ENCODE data around the gene ABHD14A.
A peak's percentile ranks its signal among the peaks of the same experiment; 100 is the strongest.
"Not testable (repeated sequence)": the region's sequence is repeated elsewhere in the genome, so short reads cannot be mapped to it uniquely, and the experiment has no call there.

The ABHD14A gene

DNA sequence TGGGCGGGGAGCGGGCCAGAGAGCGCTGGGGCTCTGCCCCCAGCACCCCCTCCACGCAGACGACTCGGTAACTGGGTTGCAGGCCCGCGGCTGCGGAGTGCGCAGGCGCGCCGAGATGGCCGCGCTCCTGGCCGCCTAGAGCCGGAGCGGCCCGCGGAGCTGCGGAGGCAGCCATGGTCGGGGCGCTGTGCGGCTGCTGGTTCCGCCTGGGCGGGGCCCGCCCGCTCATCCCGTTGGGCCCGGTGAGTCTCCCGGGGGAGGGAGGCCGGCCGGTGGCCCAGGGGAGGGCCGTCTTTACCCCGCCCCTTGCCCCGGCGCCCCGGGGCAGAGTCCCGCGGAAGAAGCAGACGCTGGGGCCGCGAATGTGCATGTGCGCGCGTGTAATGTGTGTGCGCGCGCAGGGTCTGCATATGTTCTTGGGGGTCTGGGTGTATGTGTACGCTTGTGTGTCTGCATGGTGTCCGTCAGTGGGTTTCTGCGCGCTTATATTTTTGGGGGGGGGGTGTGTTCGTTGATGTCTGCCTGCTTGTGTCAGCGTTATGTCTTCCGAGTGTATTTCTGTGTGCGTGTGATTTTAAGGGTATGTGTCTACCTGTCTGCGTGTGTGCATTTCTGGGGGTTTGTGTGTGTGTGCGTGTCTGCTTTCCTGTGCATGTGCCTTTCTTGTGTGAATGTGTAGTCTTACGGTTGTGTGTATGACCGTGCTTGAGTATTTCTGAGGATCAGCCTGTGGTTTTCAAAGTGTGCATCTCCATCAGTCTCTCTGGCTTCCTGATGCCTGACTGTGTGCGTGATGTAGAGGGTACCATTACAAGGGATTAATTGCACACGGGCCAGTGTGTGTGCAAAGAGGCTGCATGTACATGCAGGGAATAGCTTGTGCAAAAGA, at the start of gene ABHD14A:
Gene ABHD14A, plus strand, starts transcription at position 102 of the 889 bp plus-strand sequence. Its CDS starts 72 bp downstream, at position 174.
- DNase-seq (ENCODE audit: low spot score): peak; percentile 91

DNA sequence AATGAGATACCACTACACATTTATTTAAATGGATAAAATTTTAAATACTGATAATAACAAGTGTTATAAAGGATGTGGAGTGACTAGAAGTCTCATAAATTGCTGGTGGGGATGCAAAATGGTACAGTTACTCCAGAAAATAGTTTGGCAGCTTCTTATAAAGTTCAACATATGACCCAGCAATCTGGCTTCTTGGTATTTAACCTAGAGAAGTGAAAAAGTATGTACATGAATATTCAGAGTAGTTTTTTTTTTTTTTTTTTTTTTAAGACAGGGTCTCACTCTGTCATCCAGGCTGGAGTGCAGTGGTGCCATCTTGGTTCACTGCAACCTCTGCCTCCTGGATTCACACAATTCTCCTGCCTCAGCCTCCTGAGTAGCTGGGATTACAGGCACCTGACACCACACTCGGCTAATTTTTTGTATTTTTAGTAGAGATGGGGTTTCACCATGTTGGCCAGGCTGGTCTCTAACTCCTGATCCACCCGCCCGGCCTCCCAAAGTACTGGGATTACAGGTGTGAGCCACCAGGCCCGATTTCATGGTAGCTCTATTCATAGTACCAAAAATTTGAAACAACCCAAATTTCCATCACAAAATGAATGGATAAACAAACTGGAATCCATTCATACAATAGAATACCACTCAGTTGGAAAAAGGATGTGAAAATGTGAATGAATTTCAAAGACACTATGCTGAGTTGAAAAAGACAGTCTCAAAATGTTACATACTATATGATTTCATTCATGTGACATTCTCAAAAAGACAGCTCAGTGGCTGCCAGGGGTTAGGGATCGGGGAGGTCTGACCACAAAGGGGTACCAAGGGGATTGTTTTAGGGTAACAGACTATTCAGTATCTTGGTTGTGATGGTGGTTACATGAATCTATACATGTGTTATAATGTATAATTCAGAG, 47.5 kb upstream of the ABHD14A start:
- no peak for DNase-seq (ENCODE audit: low spot score)

DNA sequence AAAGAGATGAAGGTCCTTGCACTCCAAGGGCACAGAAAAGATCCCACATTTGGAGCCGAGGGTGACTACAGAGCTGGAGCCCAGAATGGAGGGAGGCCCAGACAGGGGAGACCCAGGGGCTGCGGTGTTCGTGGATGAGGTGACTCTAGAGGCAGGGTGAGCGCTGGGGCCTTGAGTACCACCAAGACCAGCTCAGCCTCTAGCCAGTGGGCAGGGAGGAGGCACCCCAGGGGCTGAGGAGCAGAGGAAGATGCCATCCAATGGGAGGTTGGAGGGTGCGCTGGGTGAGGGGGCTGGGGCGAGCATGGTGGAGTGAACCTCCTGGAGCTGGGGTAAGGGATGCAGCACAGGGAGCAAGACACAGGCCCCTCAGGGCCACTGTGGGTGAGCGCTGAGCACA, 46.4 kb upstream of the ABHD14A start:
- DNase-seq (ENCODE audit: low spot score): no peak

DNA sequence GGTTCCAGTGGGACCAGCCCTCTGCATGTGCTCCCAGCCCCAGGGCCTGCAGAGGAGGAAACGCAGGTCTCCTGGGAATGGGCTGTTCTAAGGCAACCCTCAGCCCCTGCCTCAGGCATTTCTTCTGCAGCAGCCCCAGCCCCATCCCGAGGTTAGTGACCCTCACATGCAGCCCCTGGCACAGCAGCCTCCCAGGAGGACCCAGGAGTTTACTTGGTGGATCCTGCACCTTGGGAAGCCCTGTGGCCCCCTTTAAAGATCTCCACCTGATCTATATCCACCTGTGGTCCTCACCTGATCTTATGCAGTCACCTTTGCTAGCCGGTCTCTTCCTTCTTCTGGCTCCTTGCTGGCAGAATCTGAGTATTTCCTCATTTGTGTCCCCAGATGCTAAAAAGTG, 45.9 kb upstream of the ABHD14A start:
- DNase-seq (ENCODE audit: low spot score): not testable (repeated sequence)

DNA sequence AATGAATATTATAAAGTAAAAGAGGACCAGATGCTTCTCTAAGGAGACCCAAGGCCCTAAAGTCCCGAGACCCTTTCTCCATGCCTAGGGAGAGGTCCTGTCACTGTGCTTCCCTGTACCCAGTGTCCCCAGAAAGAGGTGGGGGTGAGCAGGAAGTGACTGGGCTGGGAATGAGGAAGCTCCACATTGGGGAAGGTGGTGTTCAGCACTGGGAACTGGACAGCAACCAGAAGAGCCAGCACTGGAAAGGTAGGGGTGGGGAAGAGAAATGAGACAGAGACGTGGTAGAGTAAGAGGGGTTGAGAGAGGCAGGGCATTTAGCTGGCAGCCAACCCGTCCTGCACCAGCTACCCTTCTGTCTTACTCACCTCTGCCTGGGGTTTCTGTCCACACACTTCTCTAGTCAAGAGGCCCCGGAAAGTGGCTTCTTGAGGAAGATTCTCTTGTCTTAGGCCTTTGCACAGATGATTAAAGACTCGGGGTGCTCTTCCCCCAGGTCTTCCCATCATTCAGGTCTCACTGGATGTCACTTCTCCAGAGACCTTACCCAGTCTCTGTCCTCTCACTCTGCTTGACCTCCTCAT, 45.4 kb upstream of the ABHD14A start:
- DNase-seq (ENCODE audit: low spot score): no peak

DNA sequence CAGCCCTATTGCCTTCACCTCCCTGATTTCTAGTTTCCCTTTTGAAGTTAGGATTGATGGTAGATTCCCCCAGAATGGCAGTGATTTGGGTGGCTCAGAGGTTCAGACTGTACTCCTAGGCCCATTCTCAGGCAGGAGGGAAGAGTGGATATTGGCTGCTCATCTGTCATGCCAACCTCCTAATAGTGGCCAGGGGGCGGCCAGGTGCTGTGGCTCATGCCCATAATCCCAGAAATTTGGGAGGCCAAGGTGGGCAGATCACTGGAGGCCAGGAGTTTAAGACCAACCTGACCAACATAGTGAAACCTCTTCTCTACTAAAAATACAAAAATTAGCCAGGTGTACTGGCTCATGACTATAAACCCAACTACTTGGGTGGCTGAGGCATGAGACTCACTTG, 44.4 kb upstream of the ABHD14A start:
- DNase-seq (ENCODE audit: low spot score): no peak

DNA sequence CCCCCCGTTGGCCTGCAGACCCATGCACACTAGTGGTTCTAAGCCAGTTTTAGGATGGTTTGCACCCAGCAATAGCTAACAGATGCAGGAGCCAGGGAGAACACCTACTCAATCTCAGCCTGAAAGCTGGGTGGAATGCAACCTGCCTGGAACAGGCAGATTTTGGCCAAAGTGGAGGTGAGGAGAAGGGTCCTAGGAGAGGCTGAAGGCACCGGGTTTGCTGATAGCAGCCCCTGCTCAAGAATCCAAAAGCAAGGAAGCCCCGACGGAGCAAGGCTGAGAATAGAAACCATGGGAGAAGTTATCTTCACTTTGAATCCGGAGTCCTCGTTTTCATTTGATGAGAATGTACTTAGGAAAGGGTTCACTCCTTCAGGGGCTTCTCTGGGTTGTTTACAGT, 43.1 kb upstream of the ABHD14A start:
- DNase-seq (ENCODE audit: low spot score): no peak

DNA sequence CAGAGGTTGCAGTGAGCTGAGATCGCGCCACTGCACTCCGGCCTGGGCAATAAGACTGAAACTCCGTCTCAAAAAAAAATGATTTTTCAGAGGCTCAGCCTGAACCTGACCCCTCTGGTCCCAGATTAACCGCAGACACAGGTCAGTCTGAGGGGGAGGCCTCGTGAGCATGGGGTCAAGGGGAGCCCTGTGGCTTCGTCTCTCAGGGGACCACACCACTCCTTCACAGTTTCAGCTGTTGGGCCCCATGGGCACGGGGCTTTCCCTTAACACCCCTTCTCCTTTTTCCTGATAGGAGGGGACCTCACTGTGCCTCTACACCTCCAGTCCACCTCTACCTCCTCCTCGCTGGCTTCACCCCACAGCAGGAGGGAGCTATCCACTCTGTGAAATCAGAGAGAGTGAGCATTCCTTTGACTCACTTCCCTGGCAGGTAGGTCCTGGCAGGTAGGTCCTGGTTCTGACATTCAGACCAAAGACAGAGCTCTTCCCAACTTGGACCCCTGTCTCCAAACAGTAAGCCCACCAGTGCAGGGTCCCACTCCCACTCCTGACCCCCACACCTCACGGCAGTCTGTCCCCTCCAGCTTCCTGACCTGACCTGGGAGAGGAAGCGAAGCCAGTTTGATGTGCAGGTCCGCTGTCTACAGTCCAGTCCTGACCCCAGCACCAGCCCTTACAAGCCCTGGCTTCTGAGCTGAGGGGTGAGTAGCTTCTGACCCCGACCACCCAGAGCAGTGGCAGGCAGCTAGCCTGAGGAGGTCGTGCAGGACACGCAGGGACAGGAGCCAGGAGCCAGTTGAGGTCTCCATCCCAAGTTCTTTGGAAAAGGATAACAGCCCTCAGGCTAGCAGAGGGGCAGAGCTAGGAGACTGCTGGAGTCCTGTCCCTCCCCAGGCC, 42.1 kb upstream of the ABHD14A start:
- no peak for DNase-seq (ENCODE audit: low spot score)

DNA sequence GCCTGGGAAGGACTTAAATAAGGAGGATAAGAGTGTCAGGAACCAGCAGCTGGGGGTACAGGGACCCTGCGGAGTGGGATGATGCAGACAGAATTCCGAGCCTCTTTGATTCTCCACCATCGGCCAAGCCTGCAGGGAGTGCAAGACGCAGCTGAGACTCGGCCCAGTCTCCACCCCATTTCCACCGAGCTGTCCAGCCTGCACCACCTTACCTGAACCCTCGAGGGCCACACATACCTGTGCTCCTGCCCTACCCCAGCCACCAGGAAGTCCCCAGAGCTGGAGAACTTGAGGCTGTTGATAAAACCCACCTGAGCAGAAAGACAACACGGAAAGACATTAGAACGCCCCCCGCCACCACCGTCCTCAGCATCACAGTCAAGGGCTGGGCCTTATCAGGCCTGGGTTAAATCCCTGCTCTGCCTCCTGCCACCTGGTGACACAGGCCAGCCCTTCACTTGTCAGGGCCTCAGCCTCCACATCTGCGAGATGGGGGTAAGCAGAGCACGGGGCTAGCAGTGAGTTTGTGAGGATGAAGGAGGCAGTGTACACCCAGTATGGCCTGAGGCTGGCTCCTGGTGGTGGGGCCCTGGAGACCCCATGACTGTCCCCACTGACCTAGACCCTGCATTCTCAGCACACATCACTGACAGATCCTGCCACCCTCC, 41.3 kb upstream of the ABHD14A start:
- no peak for DNase-seq (ENCODE audit: low spot score)

DNA sequence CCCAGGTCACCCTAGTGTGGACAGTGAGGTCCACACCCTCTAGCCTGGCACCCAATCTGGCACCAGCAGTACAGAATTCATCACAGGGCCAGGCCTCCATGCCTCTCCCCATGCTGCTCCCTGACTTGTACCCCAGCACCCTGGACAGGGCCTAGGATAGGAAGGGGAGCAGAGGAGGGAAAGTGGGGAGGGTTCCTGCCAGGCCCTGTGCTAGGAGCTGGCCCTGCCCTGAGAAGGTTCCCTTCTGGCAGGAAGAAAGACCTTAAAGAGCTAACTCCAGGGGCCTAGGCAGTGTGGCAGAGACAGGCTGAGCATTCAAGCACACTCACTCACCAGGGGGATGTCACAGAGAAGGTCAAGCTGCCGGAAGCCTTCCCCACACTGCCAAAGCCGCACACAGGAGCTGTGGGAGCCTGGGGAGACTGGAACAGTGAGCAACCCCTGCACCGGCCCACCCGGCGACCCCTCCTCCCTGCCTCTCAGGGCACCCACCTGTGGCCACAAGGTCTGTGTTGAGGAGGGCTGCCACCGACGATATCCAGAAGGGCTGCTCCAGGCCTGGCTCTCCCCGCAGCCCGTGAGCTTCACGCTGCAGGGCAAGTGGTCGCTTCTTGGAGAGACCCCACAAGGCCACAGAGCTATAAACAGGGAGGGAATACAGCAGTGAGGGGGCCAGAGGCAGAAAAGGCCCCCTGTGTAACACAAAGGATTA, 40.6 kb upstream of the ABHD14A start:
- no peak for DNase-seq (ENCODE audit: low spot score)

DNA sequence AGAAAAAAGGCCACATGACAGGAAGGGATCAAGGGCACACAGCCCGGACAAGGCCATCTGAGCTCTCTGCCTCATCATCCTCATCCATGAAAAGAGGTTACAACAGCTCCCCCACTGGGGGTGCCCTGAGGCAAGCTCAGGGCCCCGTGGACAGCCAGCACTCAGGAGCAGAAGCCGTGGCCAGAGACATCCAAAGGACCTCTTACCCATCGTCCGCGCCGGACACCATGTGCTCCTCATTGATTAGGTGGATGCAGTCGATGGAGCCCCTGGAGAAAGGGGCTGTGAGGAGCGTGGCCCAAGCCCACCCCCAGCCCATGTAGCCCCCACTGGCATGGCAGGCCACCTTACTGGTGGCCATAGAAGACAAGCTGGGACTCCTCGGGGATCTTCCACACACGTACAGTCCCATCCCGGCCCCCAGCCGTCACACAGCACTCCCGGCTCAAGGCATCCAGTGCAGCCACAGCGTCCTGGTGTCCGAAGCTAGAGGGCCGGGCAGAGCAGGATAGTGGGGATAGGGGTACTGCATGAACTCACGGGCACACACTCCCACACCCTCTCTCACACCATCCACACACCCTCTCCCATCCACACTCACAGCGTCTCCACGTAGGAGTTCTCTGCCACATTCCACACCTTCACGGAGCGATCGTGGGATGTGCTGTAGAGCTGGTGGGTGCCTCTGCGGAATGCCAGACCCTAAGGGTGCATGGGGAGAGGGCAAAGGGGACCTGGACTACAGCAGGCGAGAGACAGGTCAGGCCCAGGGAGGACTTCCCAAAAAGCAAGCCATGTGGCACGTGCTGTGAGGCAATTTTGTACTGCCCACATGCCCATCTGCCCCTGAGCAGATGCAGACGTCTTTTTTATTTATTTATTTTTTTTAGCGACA, 39.6 kb upstream of the ABHD14A start:
- no peak for DNase-seq (ENCODE audit: low spot score)

DNA sequence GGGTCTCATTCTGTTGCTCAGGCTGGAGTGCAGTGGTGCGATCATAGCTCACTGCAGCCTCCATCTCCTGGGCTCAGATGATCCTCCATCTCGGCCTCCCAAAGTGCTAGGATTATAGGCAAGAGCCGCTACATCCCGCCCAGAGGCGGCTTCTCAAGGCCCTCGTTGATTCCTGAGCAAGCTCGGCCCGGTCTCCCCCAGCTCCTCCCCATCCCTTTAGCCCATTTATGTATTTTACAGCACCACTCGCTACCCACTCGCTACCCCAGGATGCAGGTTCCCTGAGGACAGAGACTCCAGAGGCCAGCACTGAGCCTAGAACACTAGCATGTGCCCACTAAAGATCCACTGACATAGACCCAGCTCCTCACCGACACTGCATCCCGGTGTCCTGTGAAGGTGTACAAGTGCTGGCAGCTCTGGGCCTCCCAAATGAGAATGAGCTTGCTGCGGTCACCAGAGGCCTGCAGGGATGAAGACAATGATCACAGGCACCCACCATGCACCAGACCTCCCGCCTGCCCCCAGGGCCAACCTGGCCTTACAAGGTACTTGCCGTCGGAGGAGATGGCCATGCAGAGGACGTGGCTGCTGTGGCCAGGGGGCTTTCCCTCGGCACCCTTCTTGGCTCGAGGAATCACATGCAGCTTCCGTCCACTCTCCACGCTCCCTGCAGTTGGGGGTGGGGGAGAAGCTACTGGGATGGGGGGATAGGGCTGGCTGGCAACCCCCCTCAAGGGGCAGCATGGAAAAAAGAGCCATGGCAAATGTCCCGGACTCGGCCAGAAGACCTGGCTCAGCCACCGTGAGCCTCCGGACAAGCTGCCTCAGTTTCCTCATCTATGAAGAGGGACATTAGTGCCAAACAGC, 38.7 kb upstream of the ABHD14A start:
- no peak for DNase-seq (ENCODE audit: low spot score)

DNA sequence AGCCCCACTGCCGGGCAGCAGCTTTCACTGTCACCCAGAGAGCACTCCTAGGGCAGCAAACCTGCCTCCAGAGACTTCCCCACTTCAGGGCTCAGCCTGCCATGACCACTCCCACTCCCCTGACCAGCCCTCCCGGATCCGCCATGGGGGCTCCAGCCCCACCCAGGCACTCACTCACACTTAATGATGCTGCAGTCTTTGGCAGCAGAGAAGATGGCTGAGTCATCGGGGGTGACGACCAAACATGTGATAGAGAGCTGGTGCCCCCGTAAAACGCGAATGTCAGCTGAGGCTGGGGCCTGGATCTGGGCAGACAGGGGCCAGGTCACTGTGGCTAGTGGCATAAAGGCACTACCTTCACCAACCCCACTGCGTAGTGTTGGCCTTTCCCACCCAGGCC, 37.9 kb upstream of the ABHD14A start:
- no peak for DNase-seq (ENCODE audit: low spot score)

DNA sequence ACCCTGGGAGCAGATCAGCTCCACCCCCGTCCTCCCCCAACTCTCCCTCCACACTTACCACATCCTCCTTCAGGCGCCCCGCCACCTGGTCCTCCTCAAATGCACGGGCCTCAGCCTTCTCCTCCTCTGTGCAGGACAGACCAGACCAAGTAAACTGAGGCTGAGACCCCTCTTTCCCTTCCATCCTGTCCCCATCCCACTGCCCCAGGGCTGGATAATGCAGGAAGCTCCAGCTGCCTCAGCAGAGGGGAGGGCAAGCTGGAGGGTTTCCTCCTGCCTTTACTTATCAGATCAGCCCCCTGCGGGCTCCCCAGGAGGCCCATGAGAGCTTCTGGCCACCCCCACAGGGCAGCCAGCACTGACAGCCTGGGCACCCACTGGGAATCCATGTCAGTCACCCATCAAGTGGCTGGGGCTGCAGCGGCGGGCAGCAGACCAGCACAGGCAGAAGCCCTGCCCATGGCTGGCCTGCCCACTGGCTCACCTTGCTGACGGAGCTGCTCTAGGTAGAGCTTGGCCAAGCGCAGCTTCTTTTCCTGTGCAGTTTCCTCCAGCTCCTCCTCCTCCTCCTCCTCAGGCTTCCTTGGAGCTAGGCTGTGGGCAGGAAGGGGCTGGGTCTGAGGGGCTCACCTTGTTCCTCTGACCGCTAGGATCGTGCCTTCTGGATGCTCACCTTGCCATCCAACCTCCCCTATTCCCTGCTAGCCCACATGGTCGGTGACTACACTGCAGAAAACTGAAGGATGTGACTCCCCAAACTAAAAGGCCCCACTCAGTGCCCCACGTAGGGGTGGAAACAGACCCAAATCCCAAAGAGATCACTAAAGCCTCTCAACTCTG, 37.0 kb upstream of the ABHD14A start:
- no peak for DNase-seq (ENCODE audit: low spot score)

DNA sequence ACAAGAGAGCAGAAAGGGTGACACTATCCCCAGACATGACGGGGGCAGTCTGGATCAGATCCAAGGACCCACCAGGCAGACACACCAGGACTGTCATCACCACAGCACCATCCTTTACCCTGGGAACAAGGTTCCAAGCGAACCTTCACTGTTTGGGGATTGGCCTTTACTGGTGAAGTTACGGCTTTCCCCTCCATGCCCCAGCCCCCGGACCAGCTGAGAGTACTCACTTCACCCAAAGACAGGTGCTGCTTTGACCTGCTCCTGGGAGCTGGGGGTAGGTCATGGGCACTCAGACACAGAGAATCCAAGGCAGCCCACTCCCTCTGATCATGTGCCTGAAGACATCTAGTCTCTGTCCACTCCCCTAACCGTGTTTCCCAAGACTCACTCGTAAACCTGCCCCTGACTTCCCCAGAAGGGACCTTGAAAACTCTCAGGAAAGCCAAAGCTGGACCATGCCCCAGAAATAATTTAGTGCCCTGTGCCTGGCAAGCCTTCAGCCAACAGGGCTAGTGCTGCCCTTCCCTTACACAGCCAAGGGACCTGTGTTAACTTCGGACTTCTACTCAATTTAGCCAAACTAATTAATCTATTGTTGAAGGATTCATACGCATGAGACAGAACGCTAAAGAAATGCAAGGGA, 36.0 kb upstream of the ABHD14A start:
- no peak for DNase-seq (ENCODE audit: low spot score)

DNA sequence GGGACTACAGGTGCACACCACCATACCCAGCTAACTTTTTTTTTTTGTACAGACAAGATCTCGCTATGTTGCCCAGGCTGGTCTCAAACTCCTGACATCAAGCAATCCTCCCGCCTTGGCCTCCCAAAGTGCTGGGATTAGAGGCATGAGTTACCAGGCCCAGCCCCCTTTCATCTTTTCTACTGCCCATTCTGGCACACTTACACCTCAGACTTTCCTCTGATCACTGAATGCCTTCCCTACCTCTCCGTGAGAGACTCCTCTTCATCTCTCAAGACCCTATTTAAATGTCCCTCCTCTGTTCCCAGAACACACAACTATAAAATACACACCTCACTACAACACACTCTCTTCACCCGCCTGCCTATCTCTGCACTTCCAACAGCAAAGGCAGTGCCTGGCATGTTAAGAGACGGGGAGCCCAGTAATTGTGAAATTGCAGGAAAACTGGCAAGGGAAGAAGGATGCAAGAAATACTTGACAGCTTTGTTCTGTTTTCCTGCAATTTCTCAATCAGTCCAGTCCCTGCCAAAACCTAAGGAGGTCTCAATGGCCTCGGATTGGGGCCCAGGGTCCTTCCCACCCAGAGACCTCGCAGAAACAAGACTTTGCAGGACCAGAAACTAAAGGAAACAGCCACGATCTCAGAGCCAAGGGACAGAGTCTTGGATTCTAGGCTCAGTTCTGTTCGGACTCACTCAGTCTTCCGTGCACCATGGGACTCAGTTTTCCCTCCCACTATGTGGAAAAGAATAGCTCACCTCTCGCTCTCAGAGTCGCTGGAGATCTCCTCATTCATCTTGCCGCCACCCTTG, 34.0 kb upstream of the ABHD14A start:
- no peak for DNase-seq (ENCODE audit: low spot score)

Data from germinal center (tissue), 1 donor.